Parathyroid adenoma (tissue), 2 donors: Measurements from ENCODE around the gene MYL9.

Source experiments
- H2AFZ ChIP-seq: fragments of 300-600 bp; sonication (generic); one replicate; pipeline ENCODE4 v1.7.0; 2017; ENCODE audit warnings: antibody characterized with exemption, mild to moderate bottlenecking
- H3K27ac ChIP-seq: fragments of 300-600 bp; sonication (generic); one replicate; pipeline ENCODE4 v1.7.0; 2017
- H3K27me3 ChIP-seq: fragments of 300-600 bp; sonication (generic); one replicate; pipeline ENCODE4 v1.7.0; 2017; ENCODE audit warnings: low read length; ENCODE audit not compliant: control insufficient read depth, insufficient read depth
- H3K36me3 ChIP-seq: fragments of 300-600 bp; sonication (generic); one replicate; pipeline ENCODE4 v1.7.0; 2017; ENCODE audit warnings: low read length; ENCODE audit not compliant: control insufficient read depth, insufficient read depth
- H3K4me1 ChIP-seq: fragments of 300-600 bp; sonication (generic); one replicate; pipeline ENCODE4 v1.7.0; 2017; ENCODE audit warnings: control low read depth
- H3K4me2 ChIP-seq: fragments of 300-600 bp; sonication (generic); one replicate; pipeline ENCODE4 v1.7.0; 2017; ENCODE audit warnings: low read length
- H3K4me3 ChIP-seq: fragments of 300-600 bp; sonication (generic); one replicate; pipeline ENCODE4 v1.7.0; 2017; ENCODE audit warnings: low read depth, low read length
- H3K79me2 ChIP-seq: fragments of 300-600 bp; sonication (generic); one replicate; pipeline ENCODE4 v1.7.0; 2017; ENCODE audit warnings: control low read depth
- H3K9ac ChIP-seq: fragments of 300-600 bp; sonication (generic); one replicate; pipeline ENCODE4 v1.7.0; 2017; ENCODE audit warnings: mild to moderate bottlenecking
- H3K9me3 ChIP-seq: fragments of 300-600 bp; sonication (generic); one replicate; pipeline ENCODE4 v1.7.0; 2017; ENCODE audit warnings: low read length; ENCODE audit not compliant: control insufficient read depth
- CTCF ChIP-seq: fragments of 300-600 bp; sonication (generic); IDR thresholded peaks from one replicate; pipeline ENCODE4 v1.7.0; 2017; ENCODE audit warnings: antibody characterized with exemption, mild to moderate bottlenecking
- donor health status: primary hyperparathyroidism.

The MYL9 gene

GRCh38 chr20:36543184-36544133 lies 2.1 kb downstream of the MYL9 start:
- Histone ChIP-seq H3K9me3 (no peaks in the 10 kb centered on the region), H3K36me3 (no peaks in the 10 kb centered on the region), H3K4me3 (no peak overlapping the region), H3K27me3 (no peaks in the 10 kb centered on the region), H2AFZ (no peak overlapping the region), H3K79me2 (peaks cover 2% of the 10 kb centered on the region), H3K4me1 (peaks cover 14% of the 10 kb centered on the region), H3K9ac (no peak overlapping the region), H3K4me2 (no peak overlapping the region), H3K27ac (peak overlapping the region; percentile 21)
- no peak for TF ChIP-seq CTCF

GRCh38 chr20:36544134-36545018 lies 3.1 kb downstream of the MYL9 start:
- no peaks in the 10 kb centered on the region for H3K36me3 ChIP-seq
- H3K4me3 ChIP-seq: no peak overlapping the region
- no peak overlapping the region for H3K9ac ChIP-seq
- H3K4me2 ChIP-seq: no peak overlapping the region
- no peak for TF ChIP-seq CTCF
- no peaks in the 10 kb centered on the region for H3K9me3 ChIP-seq
- H2AFZ ChIP-seq: no peak overlapping the region
- H3K4me1 ChIP-seq: peaks cover 14% of the 10 kb centered on the region
- H3K79me2 ChIP-seq: peaks cover 2% of the 10 kb centered on the region
- H3K27ac ChIP-seq: peak overlapping the region; percentile 21
- no peaks in the 10 kb centered on the region for H3K27me3 ChIP-seq

GRCh38 chr20:36546111-36546736 lies 4.9 kb downstream of the MYL9 start:
- H3K4me3 ChIP-seq: no peak overlapping the region

More at GRCh38 chr20:36546111-36546736, 4.9 kb downstream of the MYL9 start:
- Histone ChIP-seq H3K4me1 (peaks cover 14% of the 10 kb centered on the region), H3K36me3 (no peaks in the 10 kb centered on the region), H3K27me3 (no peaks in the 10 kb centered on the region), H3K9ac (no peak overlapping the region), H3K9me3 (no peaks in the 10 kb centered on the region), H3K27ac (no peak overlapping the region), H2AFZ (no peak overlapping the region), H3K4me2 (no peak overlapping the region), H3K79me2 (peaks cover 2% of the 10 kb centered on the region)
- TF ChIP-seq CTCF: no peak
